ENCODE data around the gene SMIM13. TPM values are rescaled to one million over a fixed set of nuclear protein-coding genes. Genes with fewer than 3 reads are reported as not detected.
A peak's percentile ranks its signal among the peaks of the same experiment; 100 is the strongest.

The SMIM13 gene
- total RNA-seq, 4 donors from 2014 or later: 4.1 to 6.3 (median 4.7) TPM

GRCh38 chr6:11142296-11143027, 48.8 kb downstream of the SMIM13 start:
- Histone ChIP-seq H3K4me3 (no peak overlapping the region), H3K4me1 (no peaks in the 10 kb centered on the region), H3K27me3 (no peaks in the 10 kb centered on the region), H3K9me3 (no peaks in the 10 kb centered on the region), H3K36me3 (no peaks in the 10 kb centered on the region), H3K27ac (no peak overlapping the region)
- TF ChIP-seq, protein P1, sequence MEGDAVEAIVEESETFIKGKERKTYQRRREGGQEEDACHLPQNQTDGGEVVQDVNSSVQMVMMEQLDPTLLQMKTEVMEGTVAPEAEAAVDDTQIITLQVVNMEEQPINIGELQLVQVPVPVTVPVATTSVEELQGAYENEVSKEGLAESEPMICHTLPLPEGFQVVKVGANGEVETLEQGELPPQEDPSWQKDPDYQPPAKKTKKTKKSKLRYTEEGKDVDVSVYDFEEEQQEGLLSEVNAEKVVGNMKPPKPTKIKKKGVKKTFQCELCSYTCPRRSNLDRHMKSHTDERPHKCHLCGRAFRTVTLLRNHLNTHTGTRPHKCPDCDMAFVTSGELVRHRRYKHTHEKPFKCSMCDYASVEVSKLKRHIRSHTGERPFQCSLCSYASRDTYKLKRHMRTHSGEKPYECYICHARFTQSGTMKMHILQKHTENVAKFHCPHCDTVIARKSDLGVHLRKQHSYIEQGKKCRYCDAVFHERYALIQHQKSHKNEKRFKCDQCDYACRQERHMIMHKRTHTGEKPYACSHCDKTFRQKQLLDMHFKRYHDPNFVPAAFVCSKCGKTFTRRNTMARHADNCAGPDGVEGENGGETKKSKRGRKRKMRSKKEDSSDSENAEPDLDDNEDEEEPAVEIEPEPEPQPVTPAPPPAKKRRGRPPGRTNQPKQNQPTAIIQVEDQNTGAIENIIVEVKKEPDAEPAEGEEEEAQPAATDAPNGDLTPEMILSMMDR (IDR thresholded peaks at IDR 0.05): no peak
- TF ChIP-seq POLR2A (IDR thresholded peaks at IDR 0.05): no peak
- no peak for DNase-seq

- H3K9me3 ChIP-seq: no peaks in the 10 kb centered on the region
- TF ChIP-seq, protein P1 (IDR thresholded peaks at IDR 0.05): no peak
- no peak for TF ChIP-seq POLR2A (IDR thresholded peaks at IDR 0.05)
These were observed 50.0 kb downstream of the SMIM13 start for GRCh38 chr6:11143394-11144371.

GRCh38 chr6:11144393-11144851, 50.8 kb downstream of the SMIM13 start:
- no peak overlapping the region for H3K27ac ChIP-seq
- H3K9me3 ChIP-seq: no peaks in the 10 kb centered on the region
- no peak overlapping the region for H3K4me3 ChIP-seq
- H3K4me1 ChIP-seq: no peaks in the 10 kb centered on the region
- peak; percentile 70 to 92 (median 80) for DNase-seq
- H3K27me3 ChIP-seq: no peaks in the 10 kb centered on the region
- peak in 1 of 2 donors; percentile 13 for TF ChIP-seq POLR2A (IDR thresholded peaks at IDR 0.05)
- TF ChIP-seq, protein P1 (IDR thresholded peaks at IDR 0.05): peak; percentile 51 to 95 (median 88)
- no peaks in the 10 kb centered on the region for H3K36me3 ChIP-seq

More at GRCh38 chr6:11143394-11144371, 50.0 kb downstream of the SMIM13 start:
- H3K4me3 ChIP-seq: no peak overlapping the region
- no peaks in the 10 kb centered on the region for H3K36me3 ChIP-seq
- no peaks in the 10 kb centered on the region for H3K4me1 ChIP-seq
- H3K27ac ChIP-seq: no peak overlapping the region
- DNase-seq: peak in 2 of 3 donors; percentile 26 to 83
- no peaks in the 10 kb centered on the region for H3K27me3 ChIP-seq

DNA sequence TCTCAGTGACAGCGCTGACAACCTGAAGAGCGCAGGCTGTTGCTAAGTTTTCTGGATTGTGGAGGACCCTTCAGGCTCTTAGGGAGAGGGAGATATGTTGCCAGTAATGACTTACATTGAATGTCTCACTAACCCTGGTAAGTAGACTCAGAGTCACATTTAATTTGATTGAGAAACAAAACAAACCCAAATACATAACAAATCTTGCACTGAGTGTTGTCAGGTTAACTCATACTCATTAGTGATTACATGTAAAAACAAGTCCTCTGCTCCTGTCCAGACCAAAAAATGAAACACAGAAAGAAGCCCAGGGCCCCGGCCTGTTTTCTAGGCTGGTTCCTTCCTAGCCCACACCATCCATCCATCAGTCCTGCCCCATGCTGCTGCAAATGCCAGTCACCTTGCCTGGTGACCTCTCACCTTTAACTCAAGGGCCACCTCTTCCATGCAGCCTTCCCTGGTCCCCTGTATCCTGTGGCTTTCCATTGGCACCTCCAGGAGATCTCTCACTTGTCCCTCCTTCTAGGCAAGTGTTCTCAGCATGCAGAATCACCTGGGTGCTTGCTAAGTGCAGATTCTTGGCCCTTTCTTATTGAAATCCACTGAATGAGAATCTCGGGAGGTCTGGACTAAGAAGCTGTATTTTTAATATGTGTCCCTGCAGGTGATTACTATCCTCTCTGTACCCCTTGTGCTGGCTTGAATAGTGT, 52.6 kb downstream of the SMIM13 start:
- no peak overlapping the region for H3K27ac ChIP-seq
- no peak overlapping the region for H3K4me3 ChIP-seq
- TF ChIP-seq, protein P1 (IDR thresholded peaks at IDR 0.05): no peak
- no peak for TF ChIP-seq POLR2A (IDR thresholded peaks at IDR 0.05)
- no peaks in the 10 kb centered on the region for H3K36me3 ChIP-seq
- no peaks in the 10 kb centered on the region for H3K27me3 ChIP-seq
- no peaks in the 10 kb centered on the region for H3K4me1 ChIP-seq
- no peak for DNase-seq
- no peaks in the 10 kb centered on the region for H3K9me3 ChIP-seq

- Histone ChIP-seq H3K27ac (no peak overlapping the region), H3K27me3 (no peaks in the 10 kb centered on the region), H3K36me3 (no peaks in the 10 kb centered on the region), H3K9me3 (no peaks in the 10 kb centered on the region), H3K4me3 (no peak overlapping the region), H3K4me1 (no peaks in the 10 kb centered on the region)
- TF ChIP-seq, protein P1 (IDR thresholded peaks at IDR 0.05): no peak
- no peak for TF ChIP-seq POLR2A (IDR thresholded peaks at IDR 0.05)
- DNase-seq: no peak
These were observed 55.9 kb downstream of the SMIM13 start for GRCh38 chr6:11149551-11149950.

Data from Peyer's patch (tissue), 4 donors.